ENCODE data around the gene GAS5. TPM values are rescaled to one million over a fixed set of nuclear protein-coding genes. Genes with fewer than 3 reads are reported as not detected.

The GAS5 gene
- total and polyA plus RNA-seq, 10 of the 15 experiments (the other 5 are each of a cell fraction or from before 2014, with no cell fraction given), result 289 to 1,137 (median 699) TPM

DNA sequence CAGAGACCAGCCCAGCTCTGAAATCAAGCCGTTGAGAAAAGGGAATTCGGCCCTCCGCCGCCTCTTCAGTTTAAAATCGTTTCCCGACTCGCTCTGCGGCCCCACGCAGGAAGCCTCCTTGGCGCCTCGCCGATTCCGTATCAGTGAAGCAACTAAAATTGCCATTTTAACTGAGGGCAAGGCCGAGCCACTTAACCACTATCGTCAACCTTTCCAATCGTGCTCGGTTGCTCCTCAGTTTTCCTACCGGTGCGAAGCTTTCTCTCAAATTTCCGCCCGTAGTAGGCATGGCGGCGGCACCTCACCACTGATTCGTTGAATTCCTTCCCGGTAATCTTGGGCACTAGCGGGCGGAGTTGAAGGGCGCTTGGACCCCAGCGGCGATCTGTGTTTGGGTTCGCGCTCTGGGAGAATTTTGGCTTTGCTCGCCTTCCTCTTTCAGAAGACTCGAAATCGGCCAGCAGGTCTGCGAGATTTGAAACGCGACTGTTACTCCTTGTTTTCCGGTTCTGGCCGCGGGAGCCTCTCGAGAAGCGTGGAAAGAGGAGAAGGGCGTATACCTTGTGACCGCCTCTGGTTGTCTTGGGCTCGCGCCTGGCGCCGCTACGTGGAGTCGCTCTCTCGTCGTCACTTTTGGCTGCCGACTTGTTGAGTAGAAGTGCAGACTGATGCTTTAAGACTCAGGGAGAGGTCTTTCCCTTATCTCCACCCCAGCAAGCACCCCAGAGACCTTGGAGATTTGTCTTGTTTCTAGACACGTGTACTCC, 43.3 kb downstream of the GAS5 start, which contains the start of the genes CENPL and DARS2 (continued):
- TF ChIP-seq E2F8 (IDR thresholded peaks at IDR 0.05; ENCODE audit: low read depth, partially characterized antibody) (peak; percentile 89), ZNF384 (IDR thresholded peaks at IDR 0.05; ENCODE audit: borderline replicate concordance, low read depth, low read length) (no peak), ZNF207 (IDR thresholded peaks at IDR 0.05; ENCODE audit: borderline replicate concordance) (no peak; the same call in 1 of the 2 replicates), BMI1 (IDR thresholded peaks at IDR 0.05; ENCODE audit: borderline replicate concordance) (no peak), CHD1 (IDR thresholded peaks at IDR 0.05; ENCODE audit: low read depth, low read length) (peak; percentile 33; the same call in 1 of the 2 replicates), MTA3 (IDR thresholded peaks at IDR 0.05; ENCODE audit: borderline replicate concordance, low read length) (0 out of 2 replicates have a peak, but pooled peaks have one; percentile 1), SPI1 (IDR thresholded peaks at IDR 0.05; ENCODE audit: borderline replicate concordance, insufficient read depth, low read depth, low read length) (no peak), GATAD2B (conservative IDR thresholded peaks at IDR 0.05; ENCODE audit: low read depth) (peak; percentile 81), IRF4 (IDR thresholded peaks at IDR 0.05; ENCODE audit: low read depth, low read length) (0 out of 2 replicates have a peak, but pooled peaks have one; percentile 33), CUX1 (IDR thresholded peaks at IDR 0.05; ENCODE audit: insufficient replicate concordance, low read depth, low read length) (no peak), LARP7 (IDR thresholded peaks at IDR 0.05) (no peak), MAX (IDR thresholded peaks at IDR 0.05; ENCODE audit: low read depth, low read length) (peak; percentile 49; the same call in 1 of the 2 replicates), TARDBP (IDR thresholded peaks at IDR 0.05; ENCODE audit: borderline replicate concordance) (peak; percentile 65; the same call in 1 of the 2 replicates), ZNF274 (IDR thresholded peaks at IDR 0.05; ENCODE audit: insufficient read depth, insufficient read length) (no peak)
- TF ChIP-seq, protein P1, sequence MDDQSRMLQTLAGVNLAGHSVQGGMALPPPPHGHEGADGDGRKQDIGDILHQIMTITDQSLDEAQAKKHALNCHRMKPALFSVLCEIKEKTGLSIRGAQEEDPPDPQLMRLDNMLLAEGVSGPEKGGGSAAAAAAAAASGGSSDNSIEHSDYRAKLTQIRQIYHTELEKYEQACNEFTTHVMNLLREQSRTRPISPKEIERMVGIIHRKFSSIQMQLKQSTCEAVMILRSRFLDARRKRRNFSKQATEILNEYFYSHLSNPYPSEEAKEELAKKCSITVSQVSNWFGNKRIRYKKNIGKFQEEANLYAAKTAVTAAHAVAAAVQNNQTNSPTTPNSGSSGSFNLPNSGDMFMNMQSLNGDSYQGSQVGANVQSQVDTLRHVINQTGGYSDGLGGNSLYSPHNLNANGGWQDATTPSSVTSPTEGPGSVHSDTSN (IDR thresholded peaks at IDR 0.05; ENCODE audit: insufficient replicate concordance, low read depth, low read length), result no peak
- TF ChIP-seq, protein P2, sequence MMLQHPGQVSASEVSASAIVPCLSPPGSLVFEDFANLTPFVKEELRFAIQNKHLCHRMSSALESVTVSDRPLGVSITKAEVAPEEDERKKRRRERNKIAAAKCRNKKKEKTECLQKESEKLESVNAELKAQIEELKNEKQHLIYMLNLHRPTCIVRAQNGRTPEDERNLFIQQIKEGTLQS (IDR thresholded peaks at IDR 0.05; ENCODE audit: borderline replicate concordance, extremely low read depth, low read depth, low read length), result peak; percentile 65; the same call in 1 of the 2 replicates

Measured in GM12878 (cell line).